Activated T-cell treated with anti-CD3 and anti-CD28 coated beads for 4 hours (primary cell): ENCODE measurements around the gene ZDHHC4.
A peak's percentile ranks its signal among the peaks of the same experiment; 100 is the strongest.
"Not testable (repeated sequence)": the region's sequence is repeated elsewhere in the genome, so short reads cannot be mapped to it uniquely, and the experiment has no call there.

Experiments
- DNase-seq: peaks from one replicate; pipeline ENCODE4 v3.0.0-alpha.2; 2020

ZDHHC4 gene

GRCh38 chr7:6563936-6564770 is 13.1 kb upstream of the ZDHHC4 start:
- DNase-seq = no peak

GRCh38 chr7:6565655-6566054 is 11.6 kb upstream of the ZDHHC4 start:
- DNase-seq = no peak

- DNase-seq = no peak
These were observed 9.4 kb upstream of the ZDHHC4 start for GRCh38 chr7:6567886-6568285.

- DNase-seq = no peak
These were observed 6.0 kb upstream of the ZDHHC4 start for GRCh38 chr7:6571160-6571779.

DNA sequence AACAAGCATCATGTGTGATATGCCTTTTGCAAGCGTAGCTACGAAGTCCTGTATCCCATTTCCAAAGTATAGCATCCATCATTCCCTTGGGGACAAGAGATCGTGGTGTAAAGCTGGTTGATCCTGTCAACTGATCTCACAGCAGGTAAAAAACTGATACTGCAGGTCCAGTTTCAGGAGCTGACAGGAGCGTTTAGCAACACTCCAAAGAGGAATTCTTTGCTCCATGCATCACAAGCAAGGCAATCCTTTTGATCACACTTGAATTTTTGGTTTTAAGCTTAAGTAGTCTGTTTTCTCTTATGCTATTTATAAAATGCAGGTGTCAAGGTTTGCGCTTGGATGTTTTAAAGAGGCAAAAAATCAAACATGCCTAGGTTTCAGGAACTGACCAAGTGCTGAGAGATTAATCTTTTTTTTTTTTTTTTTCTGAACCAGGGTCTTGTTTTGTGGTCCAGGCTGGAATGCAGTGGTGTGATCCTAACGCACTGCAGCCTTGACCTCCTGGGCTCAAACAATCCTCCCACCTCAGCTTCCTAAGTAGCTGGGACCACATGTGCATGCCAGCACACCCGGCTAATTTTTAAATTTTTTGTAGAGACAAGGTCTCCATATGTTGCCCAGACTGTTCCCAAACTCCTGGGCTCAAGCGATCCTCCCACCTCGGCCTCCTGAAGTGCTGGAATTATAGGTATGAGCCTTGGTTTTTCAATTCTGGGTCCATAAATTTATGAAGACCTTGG is 1.8 kb upstream of the ZDHHC4 start:
- no peak for DNase-seq

DNA sequence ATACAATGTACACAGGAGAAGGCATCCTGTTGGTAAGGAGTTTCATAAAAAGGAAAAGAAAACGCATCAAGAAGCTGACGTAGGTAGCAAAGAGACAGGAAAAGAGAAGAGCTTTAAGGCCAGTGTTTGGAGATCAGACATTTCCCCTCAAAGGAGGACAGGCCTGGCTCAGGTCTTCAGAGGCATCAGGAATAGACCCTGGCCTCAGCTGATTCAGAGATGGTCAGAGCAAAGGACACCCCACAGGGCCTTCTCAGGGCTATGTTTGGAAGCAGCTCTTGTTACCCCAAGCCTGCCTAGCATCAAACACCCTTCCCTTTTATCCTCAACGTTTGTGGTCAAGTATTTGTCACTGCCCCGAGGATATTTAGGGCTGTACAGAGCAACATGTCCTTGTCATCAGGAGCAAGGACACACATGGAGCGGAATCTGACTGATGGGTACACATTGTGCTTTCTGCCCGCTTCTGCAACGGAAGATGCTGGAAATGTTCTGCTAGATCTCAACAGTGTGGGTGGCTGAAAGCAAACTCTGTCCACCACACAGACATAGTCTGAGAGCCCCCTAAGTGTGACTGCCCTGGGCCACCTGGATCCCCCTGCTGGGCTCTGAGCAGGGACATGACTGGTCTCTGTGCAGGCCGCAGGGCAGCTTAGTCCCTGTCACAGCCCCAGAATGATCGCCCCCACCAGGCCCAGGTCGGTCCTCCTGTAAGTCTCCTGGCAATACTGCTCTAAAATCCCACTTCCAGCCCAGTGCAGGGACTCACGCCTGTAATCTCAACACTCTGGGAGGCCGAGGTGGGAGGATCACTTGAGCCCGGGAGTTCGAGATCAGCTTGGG is 1.0 kb upstream of the ZDHHC4 start:
- DNase-seq = no peak

DNA sequence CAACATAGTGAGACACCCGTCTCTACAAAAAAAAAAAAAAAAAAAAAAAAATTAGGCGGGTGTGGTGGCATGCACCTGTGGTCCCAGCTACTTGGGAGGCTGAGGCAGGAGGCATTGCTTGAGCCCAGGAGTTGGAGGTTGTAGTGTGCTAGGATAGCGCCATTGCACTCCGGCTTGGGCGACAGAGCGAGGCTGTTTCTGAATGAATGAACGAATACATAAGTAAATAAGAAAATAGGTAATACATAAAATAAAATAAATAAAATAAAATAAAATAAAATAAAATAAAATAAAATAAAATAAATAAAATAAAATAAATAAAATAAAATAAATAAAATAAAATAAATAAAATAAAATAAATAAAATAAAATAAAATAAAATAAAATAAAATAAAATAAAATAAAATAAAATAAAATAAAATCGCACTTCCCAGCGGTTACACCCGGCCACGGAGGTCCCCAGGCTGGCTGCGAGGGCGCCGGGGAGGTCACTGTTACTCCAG is 336 bp upstream of the ZDHHC4 start:
- DNase-seq = not testable (repeated sequence)

DNA sequence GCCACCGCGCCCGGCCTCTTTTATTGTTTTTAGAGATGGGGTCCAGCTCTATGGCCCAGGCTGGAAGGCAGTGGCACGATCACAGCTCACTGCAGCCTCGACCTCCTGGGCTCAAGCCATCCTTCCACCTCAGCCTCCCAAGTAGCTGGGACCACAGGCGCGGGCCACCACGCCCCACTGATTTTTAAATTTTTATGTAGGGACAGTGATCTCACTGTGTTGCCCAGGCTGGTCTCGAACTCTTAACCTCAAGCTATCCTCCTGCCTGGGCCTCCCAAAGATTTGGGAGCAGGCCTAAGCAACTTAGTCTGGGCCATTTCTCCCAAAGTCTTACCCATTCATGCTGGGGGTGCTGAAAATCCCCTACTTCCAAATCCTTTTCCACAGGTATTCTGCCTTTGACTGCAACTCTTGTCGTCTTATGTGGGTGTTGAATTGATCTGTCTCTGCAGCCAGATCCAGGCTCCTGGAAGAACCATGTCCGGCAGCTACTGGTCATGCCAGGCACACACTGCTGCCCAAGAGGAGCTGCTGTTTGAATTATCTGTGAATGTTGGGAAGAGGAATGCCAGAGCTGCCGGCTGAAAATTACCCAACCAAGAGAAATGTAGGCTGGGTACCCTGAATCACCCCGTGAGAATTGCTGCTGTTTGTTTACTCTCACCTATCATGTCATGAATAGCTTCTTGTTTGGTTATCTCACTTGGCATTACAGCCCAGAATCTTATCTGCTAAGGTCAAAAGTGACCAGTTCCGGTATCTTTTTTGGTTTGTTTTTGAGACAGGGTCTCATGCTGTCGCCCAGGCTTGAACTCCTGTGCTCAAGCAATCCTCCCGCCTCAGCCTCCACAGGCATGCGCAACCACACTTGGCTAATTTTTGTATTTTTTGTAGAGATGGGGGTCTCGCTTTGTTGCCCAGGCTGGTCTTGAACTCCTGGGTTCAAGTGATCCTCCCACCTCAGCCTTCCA is 1.1 kb downstream of the ZDHHC4 start:
- DNase-seq = no peak

DNA sequence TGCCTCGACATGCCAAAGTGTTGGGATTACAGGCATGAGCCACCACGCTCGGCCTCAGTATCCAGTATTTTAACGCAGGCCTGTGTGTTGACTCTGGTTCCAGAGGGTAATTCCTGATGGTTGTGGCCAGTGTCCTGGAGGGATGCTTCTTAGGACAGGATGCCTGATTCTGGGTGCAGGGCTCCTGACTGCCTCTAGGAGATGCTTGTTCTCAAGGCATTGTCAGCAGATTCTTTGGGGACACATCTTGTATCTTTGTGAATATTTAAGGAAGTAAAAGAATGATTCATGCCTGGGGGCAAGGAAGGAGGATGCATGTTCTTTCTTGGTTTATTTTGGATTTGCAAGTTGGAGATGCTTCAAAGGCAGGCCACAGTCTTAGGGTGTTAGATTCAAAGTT is 2.2 kb downstream of the ZDHHC4 start:
- DNase-seq = no peak

DNA sequence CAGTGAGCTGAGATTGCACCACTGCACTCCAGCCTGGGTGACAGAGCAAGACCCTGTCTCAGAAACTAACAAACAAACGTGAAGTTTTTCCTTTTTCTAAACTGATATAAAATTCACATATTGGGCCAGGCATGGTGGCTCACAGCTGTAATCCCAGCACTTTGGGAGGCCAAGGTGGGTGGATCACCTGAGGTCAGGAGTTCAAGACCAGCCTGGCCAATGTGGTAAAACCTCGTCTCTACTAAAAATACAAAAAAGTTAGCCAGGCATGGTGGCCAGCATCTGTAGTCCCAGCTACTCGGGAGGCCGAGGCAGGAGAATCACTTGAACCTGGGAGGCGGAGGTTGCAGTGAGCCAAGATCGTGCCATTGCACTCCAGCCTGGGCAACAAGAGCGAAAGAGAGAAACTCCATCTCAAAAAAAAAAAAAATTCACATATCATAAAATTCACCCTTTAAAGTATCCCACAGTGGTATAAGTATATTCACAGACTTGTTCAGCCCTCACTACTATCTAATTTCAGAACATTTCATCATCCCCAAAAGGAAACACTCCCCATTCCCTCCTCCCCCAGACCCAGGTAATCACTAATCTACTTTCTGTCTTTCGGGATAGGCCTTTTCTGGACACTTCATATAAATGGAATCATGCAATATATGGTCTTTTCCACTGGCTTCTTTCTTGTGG is 8.6 kb downstream of the ZDHHC4 start:
- not testable (repeated sequence) for DNase-seq

DNA sequence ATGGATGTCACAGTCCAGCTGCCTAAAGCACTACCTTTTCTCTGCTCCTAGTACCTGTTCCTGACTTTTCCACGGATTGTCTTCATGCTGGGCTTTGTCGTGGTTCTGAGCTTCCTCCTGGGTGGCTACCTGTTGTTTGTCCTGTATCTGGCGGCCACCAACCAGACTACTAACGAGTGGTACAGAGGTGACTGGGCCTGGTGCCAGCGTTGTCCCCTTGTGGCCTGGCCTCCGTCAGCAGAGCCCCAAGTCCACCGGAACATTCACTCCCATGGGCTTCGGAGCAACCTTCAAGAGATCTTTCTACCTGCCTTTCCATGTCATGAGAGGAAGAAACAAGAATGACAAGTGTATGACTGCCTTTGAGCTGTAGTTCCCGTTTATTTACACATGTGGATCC is 11.3 kb downstream of the ZDHHC4 start:
- DNase-seq = no peak

DNA sequence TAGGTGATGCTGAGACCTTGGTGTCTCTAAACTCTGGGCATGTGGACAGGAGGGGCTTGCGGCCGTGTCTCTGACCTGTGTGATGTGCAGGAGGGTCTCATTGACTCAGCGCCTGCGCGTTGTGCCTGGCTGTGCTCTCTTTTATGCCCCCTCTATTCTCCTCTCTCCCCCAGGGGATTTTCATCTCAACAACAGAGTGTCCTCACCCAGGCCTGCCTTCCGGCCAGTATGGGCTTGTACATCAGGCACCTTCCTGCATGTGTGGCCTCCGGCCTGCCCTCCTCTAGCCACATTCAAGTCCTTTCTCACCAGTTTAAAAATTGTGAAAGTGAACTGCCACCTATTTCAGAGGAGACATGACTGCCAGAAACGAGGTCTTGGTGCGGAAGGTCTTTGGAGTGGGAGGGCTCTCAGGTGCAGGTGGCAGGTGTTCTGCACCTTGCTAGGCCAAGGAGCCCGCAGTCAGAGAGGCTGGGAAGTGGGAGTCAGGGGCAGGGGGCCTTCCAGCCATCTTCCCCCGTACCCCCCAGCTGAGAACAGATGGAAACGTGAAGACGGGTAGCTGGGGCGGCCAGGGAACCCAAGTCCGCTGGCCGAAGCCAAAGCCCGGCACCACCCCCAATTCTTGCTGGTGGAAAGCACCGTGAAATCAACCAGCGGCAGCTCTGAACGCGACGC is 12.0 kb downstream of the ZDHHC4 start:
- DNase-seq = no peak

GRCh38 chr7:6589829-6590644 is 12.8 kb downstream of the ZDHHC4 start, which contains the start of gene INTS15:
TSS of gene INTS15 (plus strand) at chr7:6590021. CDS start at chr7:6590284, 263 bp downstream.
- DNase-seq = peak; percentile 68

DNA sequence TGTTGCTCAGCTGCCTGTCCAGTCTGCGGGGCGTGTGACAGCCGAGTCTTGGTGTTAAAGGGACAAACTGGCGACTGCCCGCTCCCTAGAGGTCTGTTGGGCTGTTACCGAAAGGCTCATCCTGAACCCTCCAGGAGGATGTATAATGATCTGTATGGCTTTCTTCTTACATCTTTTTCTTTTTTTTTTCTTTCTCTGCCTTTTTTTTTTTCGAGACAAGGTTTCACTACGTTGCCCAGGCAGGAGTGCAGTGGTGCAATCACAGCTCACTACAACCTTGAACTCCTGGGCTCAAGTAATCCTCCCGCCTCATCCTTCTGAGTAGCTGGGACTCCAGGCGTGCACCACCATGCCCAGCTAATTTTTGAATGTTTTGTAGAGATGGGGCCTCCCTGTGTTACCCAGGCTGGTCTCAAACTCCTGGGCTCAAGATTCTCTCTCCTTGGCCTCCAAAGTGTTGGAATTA is 13.4 kb downstream of the ZDHHC4 start:
- DNase-seq = no peak

GRCh38 chr7:6600093-6600492 is 22.8 kb downstream of the ZDHHC4 start:
- no peak for DNase-seq

GRCh38 chr7:6604458-6604857 is 27.2 kb downstream of the ZDHHC4 start:
- no peak for DNase-seq

DNA sequence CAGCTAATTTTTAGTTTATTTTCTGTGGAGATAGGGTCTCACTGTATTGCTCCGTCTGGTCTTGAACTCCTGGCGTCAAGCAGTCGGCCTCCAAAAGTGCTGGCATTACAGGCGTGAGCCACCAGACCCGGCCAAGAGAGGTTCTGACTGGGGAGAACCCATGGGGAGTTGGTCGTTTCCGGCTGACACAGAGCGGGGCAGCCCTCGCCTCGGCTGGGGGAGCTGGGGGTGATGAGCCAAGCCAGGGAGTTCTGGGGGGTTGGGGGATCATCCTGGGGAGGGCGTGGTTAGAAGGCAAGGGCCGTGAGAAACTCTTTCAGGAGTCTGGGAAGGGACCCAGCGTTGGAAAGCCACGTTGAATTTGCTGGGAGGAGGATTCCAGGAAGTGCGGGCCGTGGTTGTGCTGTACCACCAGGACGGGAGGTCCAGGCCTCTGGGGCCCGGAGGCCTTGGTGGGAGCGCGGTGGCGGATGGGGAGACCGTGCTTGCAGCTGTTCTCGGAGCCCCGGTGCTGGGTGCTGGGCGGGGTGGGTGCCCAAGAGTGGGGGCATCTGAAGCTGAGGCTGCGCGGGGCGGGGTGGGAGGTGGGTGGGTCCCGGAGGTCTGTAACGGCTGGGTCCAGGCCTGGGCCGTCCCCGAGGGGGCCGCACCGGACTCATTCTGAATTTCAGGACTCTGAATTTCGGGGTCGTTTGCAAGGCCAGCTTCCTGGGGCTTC is 29.8 kb downstream of the ZDHHC4 start:
- no peak for DNase-seq

DNA sequence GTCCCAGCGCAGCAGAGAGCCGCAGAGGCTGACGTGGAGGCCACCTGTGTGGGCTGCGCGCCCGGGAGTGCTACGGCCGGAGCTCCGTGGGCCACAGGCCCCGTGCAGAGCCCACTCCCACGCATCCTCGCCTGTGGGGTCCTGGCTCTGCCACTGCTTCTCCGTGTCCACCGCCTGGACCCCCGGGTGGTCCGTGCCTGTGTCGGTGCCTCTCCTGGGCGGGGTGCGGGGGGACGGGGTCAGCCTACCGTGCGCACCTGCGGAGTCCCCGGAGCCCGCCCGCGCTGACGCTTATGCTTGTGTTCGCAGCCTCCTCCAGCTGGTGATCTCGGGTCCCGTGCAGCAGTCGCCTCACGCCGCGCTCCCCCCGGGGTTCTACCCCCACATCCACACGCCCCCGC is 30.4 kb downstream of the ZDHHC4 start:
- no peak for DNase-seq
